ENCODE results near the gene TRIM14.

The TRIM14 gene, protein sequence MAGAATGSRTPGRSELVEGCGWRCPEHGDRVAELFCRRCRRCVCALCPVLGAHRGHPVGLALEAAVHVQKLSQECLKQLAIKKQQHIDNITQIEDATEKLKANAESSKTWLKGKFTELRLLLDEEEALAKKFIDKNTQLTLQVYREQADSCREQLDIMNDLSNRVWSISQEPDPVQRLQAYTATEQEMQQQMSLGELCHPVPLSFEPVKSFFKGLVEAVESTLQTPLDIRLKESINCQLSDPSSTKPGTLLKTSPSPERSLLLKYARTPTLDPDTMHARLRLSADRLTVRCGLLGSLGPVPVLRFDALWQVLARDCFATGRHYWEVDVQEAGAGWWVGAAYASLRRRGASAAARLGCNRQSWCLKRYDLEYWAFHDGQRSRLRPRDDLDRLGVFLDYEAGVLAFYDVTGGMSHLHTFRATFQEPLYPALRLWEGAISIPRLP

DNA sequence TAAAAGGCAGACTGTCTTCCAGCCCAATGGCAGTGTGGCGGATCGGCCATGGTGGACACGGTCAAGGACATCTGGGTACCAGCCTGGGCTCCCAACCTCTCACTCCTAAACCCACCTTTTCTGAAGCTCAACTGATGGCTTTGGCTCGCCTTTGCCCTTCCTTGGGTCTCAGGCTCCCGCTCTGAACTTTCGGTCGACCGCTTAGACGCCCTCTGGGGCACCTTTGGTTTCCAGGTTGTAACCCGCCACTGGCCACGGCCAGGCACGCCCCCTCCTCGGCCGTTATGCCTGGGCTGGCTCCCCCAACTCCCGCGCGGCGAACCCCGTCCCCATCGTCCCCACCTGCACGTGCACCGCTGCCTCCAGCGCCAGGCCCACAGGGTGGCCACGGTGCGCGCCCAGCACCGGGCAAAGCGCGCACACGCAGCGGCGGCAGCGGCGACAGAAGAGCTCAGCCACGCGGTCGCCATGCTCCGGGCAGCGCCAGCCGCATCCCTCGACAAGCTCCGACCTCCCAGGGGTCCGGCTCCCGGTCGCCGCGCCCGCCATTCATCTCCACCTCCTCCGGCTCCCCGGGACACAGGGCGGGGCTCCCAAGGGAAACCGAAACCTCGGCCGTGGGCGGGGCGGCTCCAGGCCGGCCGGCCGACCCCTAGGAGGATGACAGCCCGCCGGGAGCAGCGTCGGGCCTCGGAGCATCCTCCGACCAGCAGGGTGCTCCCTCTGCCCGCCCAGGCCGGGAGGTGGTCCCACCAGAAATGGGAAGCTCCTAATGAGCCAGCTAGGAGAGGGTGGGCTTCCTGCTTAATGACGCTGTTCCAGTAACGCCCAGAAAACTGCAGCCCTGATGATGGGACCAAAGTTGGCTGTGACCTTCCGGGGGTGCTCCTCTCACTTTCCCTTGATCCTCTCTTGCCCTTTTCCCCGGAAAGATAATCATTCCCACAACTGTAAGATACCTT, at the start of gene TRIM14:
TRIM14 (minus strand) TSS at position 583 of the 962 bp plus-strand sequence; CDS start at position 549, 34 bp downstream.
- peak; percentile 76 for DNase-seq

DNA sequence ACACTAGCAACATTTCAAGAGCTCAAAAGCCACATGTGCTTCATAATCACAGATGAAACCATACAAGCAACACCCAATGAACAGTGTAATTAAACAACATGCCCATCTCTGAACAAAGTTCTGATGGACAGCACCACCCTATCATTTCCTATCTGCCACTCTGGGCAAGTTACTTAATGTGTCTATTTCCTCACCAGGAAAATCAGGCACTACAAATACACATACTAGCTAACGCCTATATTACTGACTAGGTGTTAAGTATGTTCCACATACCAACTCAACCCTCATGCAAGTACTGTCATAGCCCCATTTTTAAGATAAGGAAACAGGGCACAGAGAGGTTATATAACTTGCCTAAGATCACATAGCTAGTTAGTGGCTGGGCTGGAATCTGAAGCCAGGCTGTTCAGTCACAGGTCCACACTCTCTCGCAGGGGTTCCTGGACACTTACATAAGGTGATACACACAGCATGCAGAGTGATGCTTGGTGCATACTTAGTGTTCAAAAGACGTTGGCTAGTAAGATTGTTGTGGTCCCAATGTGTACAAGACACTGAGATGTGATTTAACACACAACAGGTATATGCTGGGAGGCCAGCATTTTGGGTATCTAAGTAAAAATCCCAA, 49.2 kb upstream of the TRIM14 start:
- no peak for DNase-seq

DNA sequence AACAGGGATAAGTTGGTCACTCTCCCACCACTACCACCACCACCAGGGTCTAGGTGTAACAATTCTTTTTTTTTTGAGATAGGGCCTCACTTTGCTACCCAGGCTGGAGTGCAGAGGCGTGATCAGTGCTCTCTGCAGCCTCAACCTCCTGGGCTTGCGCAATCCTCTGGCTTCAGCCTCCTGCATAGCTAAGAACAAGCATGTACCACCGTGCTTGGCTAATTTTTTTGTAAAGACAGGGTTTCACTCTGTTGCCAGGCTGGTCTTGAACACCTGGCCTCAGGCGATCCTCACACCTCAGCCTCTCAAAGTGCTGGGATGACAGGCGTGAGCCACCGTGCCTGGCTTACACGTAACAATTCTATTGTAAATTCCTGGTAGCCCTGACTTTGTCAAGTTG, 45.9 kb upstream of the TRIM14 start:
- DNase-seq: no peak

GRCh38 chr9:98162613-98163012, 43.6 kb upstream of the TRIM14 start:
- no peak for DNase-seq

DNA sequence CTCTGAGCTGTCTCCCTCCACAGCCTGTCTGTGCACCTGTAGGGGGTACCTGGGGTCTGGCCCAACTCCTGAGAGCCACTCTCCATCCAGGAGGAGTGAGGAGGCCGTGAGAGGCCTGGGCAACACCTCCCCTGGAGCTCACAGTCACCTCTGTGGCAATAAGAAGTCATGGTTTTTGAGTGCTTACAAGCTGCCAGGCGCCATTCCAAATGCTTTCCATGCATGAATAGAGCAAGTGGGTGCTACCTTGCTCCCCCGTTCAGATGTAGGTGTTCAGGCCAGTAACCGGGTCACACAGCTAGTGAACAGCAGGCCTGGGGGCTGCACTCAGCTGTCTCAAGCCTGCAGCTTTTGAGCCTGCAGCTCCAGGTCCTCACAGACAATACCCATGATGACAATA, 42.8 kb upstream of the TRIM14 start:
- DNase-seq: no peak

DNA sequence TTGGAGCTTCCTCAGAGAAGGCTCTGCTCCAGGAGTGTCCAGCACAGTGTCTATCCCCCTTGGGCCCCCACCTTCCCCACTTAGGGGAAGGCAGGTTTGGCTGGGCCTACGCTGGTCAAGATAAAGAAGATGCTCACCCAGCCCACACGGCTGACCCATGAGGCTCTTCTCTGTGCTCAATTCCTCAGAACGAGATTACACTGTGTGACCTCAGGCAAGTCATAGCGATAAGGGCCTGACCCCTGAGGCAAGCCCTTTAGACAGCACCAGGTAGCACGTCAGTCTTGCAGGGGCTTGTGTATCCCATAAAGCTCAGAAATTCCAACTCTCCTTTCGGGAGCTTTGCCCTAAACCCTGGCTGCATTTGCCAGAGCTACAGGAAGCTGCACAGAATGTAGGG, 40.8 kb upstream of the TRIM14 start:
- DNase-seq: no peak

DNA sequence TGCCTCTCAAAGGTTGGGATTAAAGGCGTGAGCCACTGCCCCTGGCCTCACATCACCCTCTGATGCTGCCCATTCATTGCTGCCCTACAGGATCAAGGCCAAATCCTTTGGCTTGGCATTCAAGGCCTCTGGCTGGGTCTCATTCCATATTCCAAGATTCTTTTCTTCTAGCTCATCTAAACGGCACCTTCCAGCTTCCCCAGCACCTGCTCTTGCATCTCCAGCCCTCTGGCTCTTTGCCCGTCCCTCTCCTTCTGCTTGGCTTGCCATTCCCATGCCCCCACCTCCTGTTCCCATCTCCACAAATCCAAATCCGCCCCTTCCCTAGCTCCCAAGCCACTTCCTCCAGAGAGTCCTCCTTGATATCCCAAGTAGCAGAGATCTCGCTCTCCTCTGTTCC, 40.3 kb upstream of the TRIM14 start:
- DNase-seq: no peak

DNA sequence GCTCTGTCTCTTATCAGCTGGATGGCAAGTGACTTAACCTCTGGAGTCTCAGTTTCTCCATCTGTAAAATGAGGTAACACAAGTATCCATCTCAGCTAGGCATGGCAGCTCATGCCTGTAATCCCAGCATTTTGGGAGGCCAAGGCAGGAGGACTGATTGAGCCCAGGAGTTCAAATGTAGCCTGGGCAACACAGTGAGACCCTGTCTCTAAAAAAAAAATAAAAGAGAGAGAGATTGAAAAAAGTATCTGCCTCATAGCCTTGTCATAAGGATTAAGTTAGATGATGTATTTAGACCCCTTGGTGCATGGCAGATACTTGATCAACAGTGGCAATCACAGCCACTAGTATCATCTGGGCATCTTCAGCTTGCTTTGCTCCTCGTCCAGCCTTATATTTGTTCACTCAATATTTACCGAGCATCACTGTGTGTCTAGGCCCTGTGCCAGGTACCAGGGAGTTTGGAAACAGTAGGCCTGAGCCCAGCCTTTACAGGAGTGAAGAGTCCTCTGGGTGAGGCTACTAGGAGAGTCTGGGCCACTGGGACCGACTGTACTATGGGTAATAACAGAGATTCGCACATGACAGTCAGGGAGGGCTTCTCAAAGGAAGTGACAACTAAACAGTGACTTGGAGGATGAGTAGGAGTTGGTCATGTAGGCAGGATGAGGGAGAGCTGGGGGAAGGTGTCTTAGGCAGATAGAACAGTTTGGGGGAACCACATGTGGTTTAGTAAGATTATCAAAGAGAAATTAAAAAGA, 39.2 kb upstream of the TRIM14 start:
- DNase-seq: peak; percentile 12

DNA sequence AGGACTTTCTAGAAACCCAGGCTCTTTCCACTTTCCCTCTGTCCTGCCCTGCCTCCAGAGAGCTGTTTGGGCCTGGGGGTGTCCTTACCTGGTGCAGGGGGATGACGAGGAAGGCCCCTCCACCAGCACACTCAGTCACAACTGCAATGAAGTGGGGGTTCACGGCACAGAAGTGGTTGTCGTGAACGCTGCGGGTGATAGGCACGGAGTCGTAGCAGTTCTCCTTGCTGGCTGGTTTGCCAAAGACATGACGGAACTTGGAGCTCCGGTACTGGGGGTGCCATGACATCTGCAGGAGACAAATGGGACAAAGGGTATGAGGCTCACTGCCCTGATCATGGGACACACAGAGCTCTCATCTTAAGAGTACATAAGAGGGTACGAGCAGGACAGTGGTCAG, 38.4 kb upstream of the TRIM14 start:
- DNase-seq: no peak

DNA sequence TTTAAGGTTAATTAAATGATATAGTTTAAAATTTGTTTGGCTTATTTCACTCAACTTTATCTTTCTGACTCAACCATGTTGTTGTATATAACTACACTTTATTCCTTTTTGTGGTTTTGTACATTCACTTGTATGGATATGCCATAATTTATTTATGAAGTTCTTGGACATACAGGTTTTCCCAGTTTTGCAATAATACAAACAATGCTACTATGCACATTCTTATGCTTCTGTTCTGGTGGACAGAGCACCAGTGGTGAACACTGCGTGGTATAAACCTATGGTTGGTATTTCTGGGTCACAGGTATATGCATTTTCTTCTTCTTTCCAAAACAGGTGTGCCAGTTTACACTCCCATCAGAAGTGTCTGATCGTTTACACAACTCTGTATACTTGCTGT, 35.7 kb upstream of the TRIM14 start:
- no peak for DNase-seq

DNA sequence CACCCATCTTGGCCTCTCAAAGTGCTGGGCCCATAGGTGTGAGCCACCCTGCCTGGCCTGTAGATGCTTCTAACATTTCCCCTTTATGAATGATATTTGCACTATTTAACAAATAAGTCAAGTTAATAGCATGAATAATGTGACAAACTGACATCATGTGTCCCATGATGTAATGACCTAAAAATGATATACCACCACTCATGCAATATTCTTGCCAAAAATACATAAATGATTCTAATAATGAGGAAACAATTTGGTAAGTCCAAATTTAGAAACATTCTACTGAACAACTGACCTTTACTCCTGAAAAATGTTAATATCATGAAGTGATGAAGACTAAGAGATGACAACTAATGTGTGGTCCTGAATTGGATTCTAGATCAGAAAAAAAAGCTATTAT, 33.5 kb upstream of the TRIM14 start:
- DNase-seq: no peak

DNA sequence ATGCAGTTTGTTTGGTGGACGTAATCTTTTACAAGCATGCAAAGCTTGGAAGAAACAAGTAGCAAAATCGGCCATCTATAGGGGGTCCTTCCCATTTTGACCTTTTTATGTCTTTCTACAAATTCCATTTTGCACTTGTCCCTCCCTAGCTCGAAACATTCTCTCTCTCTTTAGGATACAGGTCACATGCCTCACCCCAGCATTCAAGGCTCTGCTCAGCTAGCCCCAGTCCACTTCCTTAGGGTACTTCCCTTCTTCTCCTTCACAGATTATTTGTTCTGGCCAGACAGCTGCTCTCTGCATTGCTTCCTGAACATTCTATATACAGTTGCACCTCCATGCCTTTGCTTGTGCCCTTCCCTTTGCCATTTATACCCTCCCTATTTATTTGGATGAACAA, 31.7 kb upstream of the TRIM14 start:
- no peak for DNase-seq

- DNase-seq: no peak
Measured at GRCh38 chr9:98150164-98150563, 31.1 kb upstream of the TRIM14 start.

GRCh38 chr9:98149422-98149821, 30.4 kb upstream of the TRIM14 start:
- DNase-seq: no peak

DNA sequence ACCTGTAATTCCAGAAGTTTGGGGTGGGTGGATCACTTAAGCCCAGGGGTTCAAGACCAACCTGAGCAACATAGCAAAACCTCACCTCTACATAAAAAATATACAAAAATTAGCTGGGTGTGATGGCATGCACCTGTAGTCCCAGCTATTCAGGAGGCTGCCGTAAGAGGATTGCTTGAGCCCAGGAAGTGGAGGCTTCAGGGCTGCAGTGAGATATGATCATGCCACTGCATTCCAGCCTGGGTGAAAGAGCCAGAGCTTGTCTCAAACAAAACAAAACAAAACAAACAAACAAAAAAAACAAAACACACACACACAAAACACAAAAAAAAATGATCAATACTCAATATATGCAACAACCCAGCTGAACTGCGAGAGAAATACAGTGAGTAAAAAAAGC, 29.5 kb upstream of the TRIM14 start:
- DNase-seq: no peak

- peak; percentile 34 for DNase-seq
Measured at GRCh38 chr9:98147582-98147981, 28.6 kb upstream of the TRIM14 start.

GRCh38 chr9:98146101-98146991, 27.3 kb upstream of the TRIM14 start:
- DNase-seq: no peak

- no peak for DNase-seq
Measured at GRCh38 chr9:98144631-98145030, 25.6 kb upstream of the TRIM14 start.

DNA sequence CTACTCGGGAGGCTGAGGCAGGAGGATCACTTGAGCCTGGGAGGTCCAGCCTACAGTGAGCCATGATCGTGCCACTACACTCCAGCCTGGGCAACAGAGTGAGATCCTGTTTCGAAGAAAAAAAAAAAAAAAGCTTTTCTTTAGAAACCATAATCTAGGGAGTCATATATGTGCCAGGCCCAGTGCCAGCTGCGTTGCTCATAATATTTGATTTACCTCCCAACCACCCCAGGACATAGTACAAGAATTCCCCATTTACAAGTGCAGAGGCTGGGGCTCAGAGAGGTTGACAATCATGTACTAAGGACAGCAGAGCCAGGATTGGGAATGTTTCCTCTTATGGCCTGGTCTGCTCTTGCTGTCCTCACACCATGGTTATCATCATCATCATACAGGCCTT, 25.1 kb upstream of the TRIM14 start:
- no peak for DNase-seq

GRCh38 chr9:98142925-98143481, 24.0 kb upstream of the TRIM14 start:
- DNase-seq: no peak
